Spleen (tissue), 11 donors: ENCODE measurements around the gene SAFB2. TPM values are rescaled to one million over a fixed set of nuclear protein-coding genes. Genes with fewer than 3 reads are reported as not detected.
A peak's percentile ranks its signal among the peaks of the same experiment; 100 is the strongest.

Source experiments
- DNase-seq: peaks from one replicate; pipeline ENCODE4 v3.0.0-alpha.2; 2020
- H3K27ac ChIP-seq, 8 donors: fragments of 200-600 bp; sonication (generic) in 7 of 8; 1 replicate in 4 of 8; 2 replicates in 4 of 8; pipeline versions ENCODE4 v1.5.0 to v1.8.0; 2016 to 2021; ENCODE audit warnings: inconsistent platforms in 4 of 8, mild to moderate bottlenecking in 4 of 8, moderate library complexity in 1 of 8
- H3K27me3 ChIP-seq, 7 donors: fragments of 200-600 bp; sonication (generic) in 6 of 7; replicated peaks in 1 of 7; 1 replicate in 4 of 7; 2 replicates in 3 of 7; pipeline versions ENCODE4 v1.5.0 to v1.8.0; 2016 to 2021; ENCODE audit warnings: inconsistent platforms in 3 of 7, mild to moderate bottlenecking in 1 of 7
- H3K36me3 ChIP-seq, 6 donors: fragments of 200-600 bp; sonication (generic) in 5 of 6; 1 replicate in 4 of 6; 2 replicates in 2 of 6; pipeline versions ENCODE4 v1.5.0 to v1.8.0; 2016 to 2021; ENCODE audit warnings: inconsistent platforms in 2 of 6
- H3K4me1 ChIP-seq, 6 donors: fragments of 200-600 bp; sonication (generic) in 5 of 6; 1 replicate in 3 of 6; 2 replicates in 3 of 6; pipeline versions ENCODE4 v1.5.0 to v1.8.0; 2016 to 2021; ENCODE audit warnings: inconsistent platforms in 3 of 6
- H3K4me3 ChIP-seq, 8 donors: fragments of 200-600 bp; sonication (generic) in 7 of 8; 1 replicate in 4 of 8; 2 replicates in 4 of 8; pipeline versions ENCODE4 v1.5.0 to v1.8.0; 2016 to 2021; ENCODE audit warnings: inconsistent platforms in 4 of 8, mild to moderate bottlenecking in 4 of 8, moderate library complexity in 2 of 8
- H3K9me3 ChIP-seq, 8 donors: fragments of 200-600 bp; sonication (generic) in 7 of 8; 1 replicate in 4 of 8; 2 replicates in 4 of 8; pipeline versions ENCODE4 v1.5.0 to v1.8.0; 2016 to 2021; ENCODE audit warnings: inconsistent platforms in 4 of 8
- CTCF ChIP-seq, 11 experiments: fragments of 200-600 bp in 7 of 11; fragments of 450-650 bp in 4 of 11; sonication (generic) in 4 of 11; IDR thresholded peaks in 8 of 11; conservative IDR thresholded peaks in 3 of 11; 1 replicate in 7 of 11; 2 replicates in 4 of 11; pipeline versions ENCODE4 v1.4.0 to v1.8.0; 2016 to 2021; ENCODE audit warnings: antibody characterized with exemption in 11 of 11, inconsistent platforms in 4 of 11, mild to moderate bottlenecking in 1 of 11
- POLR2A ChIP-seq, 3 donors: fragments of 450-650 bp; IDR thresholded peaks; one replicate each; pipeline ENCODE4 v1.5.1; 2017; ENCODE audit warnings: antibody characterized with exemption in 3 of 3, mild to moderate bottlenecking in 1 of 3
- POLR2AphosphoS5 ChIP-seq, 3 donors: sonication (generic); formaldehyde crosslinking; IDR thresholded peaks; one replicate each; pipeline ENCODE4 v1.5.1; 2017; ENCODE audit warnings: antibody characterized with exemption in 3 of 3
- WGBS, 5 donors: extraction: QIAGEN DNeasy Blood & Tissue Kit in 3 of 5; methylation state at CpG; one replicate each; pipeline versions ENCODE4 v1.1.5 to v1.1.7; 2013 to 2018; 5-methylcytosine and 5-hydroxymethylcytosine counted together
- intact Hi-C: fragments of 100-400 bp; cut with DNase I; formaldehyde crosslinking; loops from one replicate; pipeline ENCODE4 v1.15.0; 2023; ENCODE audit warnings: low total_unique reads
- polyA plus RNA-seq, 3 donors: library from polyadenylated mRNA; stranded (reverse); fragments of 200-250 nt; gene quantifications; one replicate each; pipeline ENCODE4 v1.2.1, GENCODE V29; 2013
- total RNA-seq, 7 donors: library from RNA; depleted of rRNA in 3 of 7; stranded (reverse); fragments of >200 nt in 3 of 7; fragmentation: NEBNext Ultra II Directional in 4 of 7; extraction: Animal tissue kit (Norgen Biotek cat#: 25700) in 4 of 7; gene quantifications; one replicate each; pipeline versions ENCODE4 v1.1.0 to v1.2.1, GENCODE V29; 2016 to 2021
- donor health status: healthy with polysubstance abuse.
- donor health status: DM: no; HTN: no; CAD: no; lungs with moderate emphysema.
- donor health status: DM: no; HTN: no; CAD: no.
- donor health status: Bipolar disorder and iron deficiency.
- donor health status: healthy.
- donor health status: DM: no; HTN: no; CAD: no.
- donor health status: DM: yes; HTN: yes; CAD: no.

SAFB2 gene
- total and polyA plus RNA-seq, 10 donors: 34.8 to 146 (median 110) TPM

DNA sequence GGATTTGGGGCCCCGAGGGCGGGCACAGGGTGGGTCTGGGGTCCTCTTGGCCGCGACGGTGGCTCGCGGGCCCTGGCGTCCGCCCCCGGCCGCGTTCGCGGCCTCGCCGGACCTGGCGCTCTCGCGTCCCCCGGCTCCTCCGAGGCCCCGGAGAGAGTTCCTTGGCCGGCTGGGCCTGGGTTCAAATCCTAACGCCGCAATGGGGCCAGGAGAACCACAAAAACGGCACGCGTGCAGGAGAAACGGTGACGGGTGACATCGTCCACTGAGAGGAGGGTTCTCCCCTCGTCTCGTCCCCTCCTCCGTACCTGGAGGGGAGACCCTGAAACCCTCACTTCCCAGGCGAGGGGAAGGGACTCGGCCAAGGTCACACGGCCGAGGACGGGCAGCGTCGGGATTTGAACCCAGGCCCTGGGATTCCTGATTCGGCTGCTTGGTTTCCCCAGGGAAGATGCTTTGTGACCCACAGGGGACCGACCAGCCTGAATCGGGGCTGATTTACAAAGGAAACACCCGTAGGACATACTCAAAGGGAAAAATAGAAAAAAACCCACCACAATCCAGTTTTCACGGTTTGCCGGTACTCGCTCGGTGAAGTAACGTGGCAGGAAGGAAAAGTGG is 931 bp upstream of the SAFB2 start:
- Histone ChIP-seq H3K9me3 (no peaks in the 10 kb centered on the region), H3K27me3 (no peaks in the 10 kb centered on the region), H3K4me3 (peak overlapping the region; percentile 85 to 99 (median 92)), H3K36me3 (peaks cover 0 to 66% (median 38%) of the 10 kb centered on the region in 6 donors), H3K27ac (peak overlapping the region; percentile 82 to 99 (median 96)), H3K4me1 (peaks cover 70 to 86% (median 80%) of the 10 kb centered on the region in 6 donors)
- intact Hi-C loops: loop anchor here (10.0 kb wide), 1 partner anchor 51 kb away; no protein-coding TSS in a partner anchor
- TF ChIP-seq POLR2A (IDR thresholded peaks at IDR 0.05) (no peak), POLR2AphosphoS5 (IDR thresholded peaks at IDR 0.05) (no peak), CTCF (IDR thresholded peaks at IDR 0.05 in 8 of 11, conservative IDR thresholded peaks at IDR 0.05 in 3 of 11) (no peak)
- no peak for DNase-seq
- WGBS, 5 donors: 0% methylated on average over 30 to 50 of the region's 50 CpGs

- H3K4me1 ChIP-seq: peaks cover 59 to 86% (median 78%) of the 10 kb centered on the region in 6 donors
- WGBS, 5 donors: 0 to 1% (median 0%) methylated on average over 29 to 35 of the region's 35 CpGs
- H3K27me3 ChIP-seq: no peaks in the 10 kb centered on the region
- no peak for TF ChIP-seq POLR2AphosphoS5 (IDR thresholded peaks at IDR 0.05)
- no peak for TF ChIP-seq POLR2A (IDR thresholded peaks at IDR 0.05)
- no peak for TF ChIP-seq CTCF (IDR thresholded peaks at IDR 0.05 in 8 of 11, conservative IDR thresholded peaks at IDR 0.05 in 3 of 11)
- H3K4me3 ChIP-seq: peak overlapping the region; percentile 85 to 99 (median 91)
- intact Hi-C loops: loop anchor here (10.0 kb wide), 1 partner anchor 53 kb away; no protein-coding TSS in a partner anchor
- no peaks in the 10 kb centered on the region for H3K9me3 ChIP-seq
- peak overlapping the region; percentile 82 to 99 (median 96) for H3K27ac ChIP-seq
- peaks cover 0 to 66% (median 42%) of the 10 kb centered on the region in 6 donors for H3K36me3 ChIP-seq
- no peak for DNase-seq
These were observed 571 bp downstream of the SAFB2 start for GRCh38 chr19:5621945-5622464.

DNA sequence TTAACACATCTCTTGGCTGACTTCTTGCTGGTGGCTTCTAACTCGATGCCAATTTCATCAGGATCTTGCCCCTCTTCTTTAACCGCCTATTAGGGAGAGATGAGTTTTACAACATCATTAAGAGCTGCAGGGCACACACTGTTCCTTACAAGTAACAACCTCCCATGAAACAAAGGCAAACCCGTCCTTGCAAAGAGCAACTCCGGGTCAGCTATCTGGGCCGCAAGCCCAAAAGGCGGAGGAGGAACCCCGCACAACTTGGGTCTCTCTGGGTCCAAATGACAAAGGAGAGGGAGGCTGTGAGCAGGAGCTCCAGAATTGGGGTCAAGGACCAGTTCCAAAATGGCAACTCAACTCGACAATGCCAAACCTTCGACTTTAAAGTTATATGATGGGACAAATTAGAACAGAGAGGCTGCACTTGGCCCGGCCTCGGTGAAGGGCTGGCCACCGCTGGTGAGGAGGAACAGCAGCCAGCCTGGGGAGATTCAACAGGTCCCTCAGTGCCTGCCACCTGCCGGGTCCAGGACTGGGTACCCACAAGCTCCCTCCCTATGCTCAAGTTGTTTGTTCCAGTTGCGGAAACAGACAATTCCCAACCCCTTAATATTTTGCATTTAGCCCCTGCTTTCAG is 1.1 kb downstream of the SAFB2 start:
- Histone ChIP-seq H3K27ac (peak overlapping the region; percentile 82 to 99 (median 96)), H3K4me3 (peak overlapping the region; percentile 85 to 99 (median 91)), H3K27me3 (no peaks in the 10 kb centered on the region), H3K4me1 (peaks cover 55 to 85% (median 72%) of the 10 kb centered on the region in 6 donors), H3K9me3 (no peaks in the 10 kb centered on the region), H3K36me3 (peaks cover 0 to 66% (median 43%) of the 10 kb centered on the region in 6 donors)
- intact Hi-C loops: loop anchor here (10.0 kb wide), 1 partner anchor 53 kb away; no protein-coding TSS in a partner anchor
- DNase-seq: peak; percentile 83
- TF ChIP-seq POLR2AphosphoS5 (IDR thresholded peaks at IDR 0.05) (peak in 2 of 3 donors; percentile 60 to 68), POLR2A (IDR thresholded peaks at IDR 0.05) (no peak)
- WGBS, 5 donors: 35 to 52% (median 44%) methylated on average over 13 to 14 of the region's 14 CpGs

DNA sequence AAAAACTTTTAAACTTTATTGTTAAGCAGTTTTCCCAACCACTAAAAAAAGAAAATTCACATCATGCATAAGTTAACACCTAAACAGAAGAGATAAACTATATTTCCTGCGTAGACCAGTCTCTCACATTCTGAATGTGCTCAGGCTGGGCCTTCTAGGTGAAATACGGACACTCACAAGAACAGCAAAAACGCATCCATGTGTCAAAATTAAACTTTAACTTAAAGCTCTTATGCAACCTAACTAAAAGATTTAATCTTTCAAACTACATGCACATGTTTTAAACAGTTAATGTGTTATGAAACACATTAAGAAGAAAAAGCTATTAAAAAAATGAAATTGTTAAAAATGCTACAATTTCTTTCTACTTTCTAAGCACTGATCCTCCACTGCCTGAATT is 2.6 kb downstream of the SAFB2 start:
- no peak for DNase-seq
- Histone ChIP-seq H3K4me3 (peak overlapping the region in 1 of 8 donors; percentile 88), H3K9me3 (no peaks in the 10 kb centered on the region), H3K27me3 (no peaks in the 10 kb centered on the region), H3K27ac (peak overlapping the region in 2 of 8 donors; percentile 30 to 96), H3K4me1 (peaks cover 40 to 70% (median 57%) of the 10 kb centered on the region in 6 donors), H3K36me3 (peaks cover 5 to 66% (median 54%) of the 10 kb centered on the region in 6 donors)
- intact Hi-C loops: loop anchor here (10.0 kb wide), 1 partner anchor 55 kb away; no protein-coding TSS in a partner anchor
- 70 to 88% (median 78%) methylated on average over 3 of the region's 3 CpGs for WGBS, 5 donors
- no peak for TF ChIP-seq POLR2AphosphoS5 (IDR thresholded peaks at IDR 0.05)
- no peak for TF ChIP-seq CTCF (IDR thresholded peaks at IDR 0.05 in 8 of 11, conservative IDR thresholded peaks at IDR 0.05 in 3 of 11)
- no peak for TF ChIP-seq POLR2A (IDR thresholded peaks at IDR 0.05)
